HCT116 (cell line): ENCODE data around the gene ACOXL. TPM values are rescaled to one million over a fixed set of nuclear protein-coding genes. Genes with fewer than 3 reads are reported as not detected.

ENCODE experiments used
- ATAC-seq: fragments of 200-7000 bp; cut with Tn5 transposase; 2 replicates; pipeline ENCODE4 v1.9.1; 2020; ENCODE audit warnings: mild to moderate bottlenecking, moderate library complexity
- BruUV-seq: library from RNA; stranded (reverse); fragments of 400-500 nt; replicated peaks from 2 replicates; lab custom pipeline; 2021; lab: Mats Ljungman, UMichigan
- CTCF ChIA-PET: fragments of 300-600 bp; sonication (Branson Sonifier 250); formaldehyde crosslinking; loops from one replicate; lab custom pipeline; 2021; ENCODE audit warnings: antibody characterized with exemption; lab: Charles Lee
- POLR2A ChIA-PET: fragments of 300-600, 350-600 bp; sonication (Branson Sonifier 250); formaldehyde crosslinking; loops from one replicate; lab custom pipeline; 2021; ENCODE audit warnings: antibody characterized with exemption; lab: Charles Lee
- RAD21 ChIA-PET, 2 experiments: fragments of 300-600 bp; sonication (Branson Sonifier 250); formaldehyde crosslinking; loops; one replicate each; lab custom pipeline; 2023; ENCODE audit warnings: low total read pairs in 2 of 2; ENCODE audit not compliant: uncharacterized antibody in 2 of 2, unreplicated experiment in 2 of 2, low non-redundant PET in 1 of 2; lab: Charles Lee
- DNase-seq: peaks from one replicate; pipeline ENCODE4 v3.0.0-alpha.2; 2010; ENCODE audit warnings: low read depth, low spot score
- H2AFZ ChIP-seq: fragments of 200-600 bp; shearing (Covaris generic), sonication (generic); 2 replicates; pipeline ENCODE4 v1.6.1; 2017; ENCODE audit warnings: low read depth, mixed run types, mixed read lengths, antibody characterized with exemption, low read length; ENCODE audit not compliant: poor library complexity, severe bottlenecking
- H3K27ac ChIP-seq: 2 replicates; pipeline ENCODE4 v1.5.1; 2012; ENCODE audit warnings: low read depth, low read length
- H3K27me3 ChIP-seq: fragments of 200-600 bp; sonication (generic); 2 replicates; pipeline ENCODE4 v1.6.1; 2016; ENCODE audit warnings: mixed run types, low read length, mixed read lengths; ENCODE audit not compliant: insufficient read depth
- H3K36me3 ChIP-seq, 2 experiments: fragments of 200-500 bp in 1 of 2; fragments of 200-600 bp in 1 of 2; sonication (Bioruptor generic) in 1 of 2; sonication (generic) in 1 of 2; 2 replicates each; pipeline versions ENCODE4 v1.5.1 to v1.6.1; 2014 to 2016; ENCODE audit warnings: low read length in 2 of 2, inconsistent platforms in 1 of 2, mixed read lengths in 1 of 2, mixed run types in 1 of 2; ENCODE audit not compliant: insufficient read depth in 2 of 2, control insufficient read depth in 1 of 2
- H3K4me1 ChIP-seq, 2 experiments: fragments of 200-600 bp in 1 of 2; sonication (generic) in 1 of 2; 2 replicates each; pipeline versions ENCODE4 v1.5.1 to v1.6.1; 2012 to 2017; ENCODE audit warnings: low read length in 2 of 2, inconsistent platforms in 1 of 2, mild to moderate bottlenecking in 1 of 2, mixed read lengths in 1 of 2, mixed run types in 1 of 2, moderate library complexity in 1 of 2; ENCODE audit not compliant: insufficient read depth in 2 of 2, control insufficient read depth in 1 of 2
- H3K4me2 ChIP-seq: fragments of 200-600 bp; sonication (generic); 2 replicates; pipeline ENCODE4 v1.6.1; 2017; ENCODE audit warnings: mixed run types, low read length, mixed read lengths
- H3K4me3 ChIP-seq, 2 experiments: fragments of 200-600 bp in 1 of 2; sonication (generic) in 1 of 2; replicated peaks in 1 of 2; 2 replicates each; pipeline ENCODE4 v1.5.1; 2011 to 2016; ENCODE audit warnings: low read length in 2 of 2, control low read depth in 1 of 2, low read depth in 1 of 2, mild to moderate bottlenecking in 1 of 2, mixed read lengths in 1 of 2, mixed run types in 1 of 2
- H3K79me2 ChIP-seq: fragments of 200-600 bp; sonication (generic); 2 replicates; pipeline ENCODE4 v1.6.1; 2017; ENCODE audit warnings: mild to moderate bottlenecking, mixed run types, low read length, moderate library complexity, mixed read lengths; ENCODE audit not compliant: insufficient read depth
- H3K9ac ChIP-seq: fragments of 200-600 bp; sonication (generic); 2 replicates; pipeline ENCODE4 v1.6.1; 2016; ENCODE audit warnings: low read length, mixed read lengths
- H3K9me2 ChIP-seq: fragments of 200-600 bp; sonication (generic), shearing (Covaris generic); 2 replicates; pipeline ENCODE4 v1.6.1; 2017; ENCODE audit warnings: mixed run types, mild to moderate bottlenecking, moderate library complexity; ENCODE audit not compliant: insufficient read depth
- H3K9me3 ChIP-seq, 2 experiments: fragments of 200-500 bp in 1 of 2; fragments of 200-600 bp in 1 of 2; sonication (Bioruptor generic) in 1 of 2; sonication (generic) in 1 of 2; 2 replicates each; pipeline ENCODE4 v1.6.1; 2014 to 2017; ENCODE audit warnings: low read length in 2 of 2, mixed read lengths in 2 of 2, inconsistent platforms in 1 of 2, low read depth in 1 of 2, mild to moderate bottlenecking in 1 of 2, mixed run types in 1 of 2, moderate library complexity in 1 of 2; ENCODE audit not compliant: control insufficient read depth in 1 of 2, insufficient read depth in 1 of 2
- H4K20me1 ChIP-seq: fragments of 200-600 bp; sonication (generic), shearing (Covaris generic); 2 replicates; pipeline ENCODE4 v1.6.1; 2017; ENCODE audit warnings: mixed run types, mild to moderate bottlenecking, moderate library complexity; ENCODE audit not compliant: insufficient read depth
- POLR2A ChIP-seq: IDR thresholded peaks from 2 replicates; pipeline ENCODE4 v1.7.0; 2011; ENCODE audit warnings: borderline replicate concordance; ENCODE audit not compliant: insufficient read depth, insufficient read length; ENCODE audit errors: extremely low read depth
- SIN3A ChIP-seq: IDR thresholded peaks from 2 replicates; pipeline ENCODE4 v1.6.1; 2012; ENCODE audit warnings: low read depth
- ZFX ChIP-seq: fragments of 450-650 bp; IDR thresholded peaks from 2 replicates; pipeline ENCODE4 v1.6.1; 2017
- intact Hi-C: fragments of 100-400 bp; cut with micrococcal nuclease; formaldehyde crosslinking; loops from 2 replicates; pipeline ENCODE4 v1.10.0; 2022
- total RNA-seq: library from RNA; stranded (reverse); gene quantifications from one replicate; pipeline ENCODE4 v1.2.1, GENCODE V29; 2021; ENCODE audit not compliant: unreplicated experiment
- TF ChIP-seq, protein P1 (sequence below): IDR thresholded peaks from 2 replicates; pipeline ENCODE4 v1.6.1; 2012
- TF ChIP-seq, protein P2 (sequence below), 3 experiments: fragments of 200-600 bp in 1 of 3; sonication (generic) in 1 of 3; IDR thresholded peaks in 2 of 3; conservative IDR thresholded peaks in 1 of 3; 2 replicates each; pipeline ENCODE4 v1.5.1; 2012 to 2017; ENCODE audit warnings: low read depth in 2 of 3, low read length in 2 of 3, antibody characterized with exemption in 1 of 3, borderline replicate concordance in 1 of 3, control low read depth in 1 of 3, mild to moderate bottlenecking in 1 of 3, mixed read lengths in 1 of 3, mixed run types in 1 of 3, moderate library complexity in 1 of 3; ENCODE audit not compliant: insufficient read depth in 1 of 3

ACOXL gene
- total RNA-seq, 1 experiment from 2014 or later: 5.5 TPM

DNA sequence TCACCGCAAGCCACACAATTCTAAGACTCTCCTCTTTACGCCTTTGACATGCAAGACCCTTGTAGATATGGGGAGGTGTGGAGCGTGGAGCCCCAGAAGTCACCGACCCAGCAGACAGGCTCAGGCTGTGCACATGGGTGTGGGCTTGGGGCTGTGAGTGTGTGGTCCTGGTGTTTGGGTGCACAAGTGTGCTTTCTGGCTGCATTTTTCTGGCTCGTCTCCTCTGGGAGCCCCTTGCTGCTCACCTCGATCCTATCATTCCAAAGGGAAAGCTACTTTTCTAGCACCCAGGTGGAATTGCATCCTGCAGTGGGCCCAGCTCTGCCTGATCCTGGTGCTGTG is 143.0 kb downstream of the ACOXL start:
- H3K9me2 ChIP-seq: no peaks in the 10 kb centered on the region
- no peak overlapping the region for H3K9ac ChIP-seq
- no peak overlapping the region for H2AFZ ChIP-seq
- H3K4me3 ChIP-seq: no peak overlapping the region
- no peak overlapping the region for H3K27ac ChIP-seq
- POLR2A ChIA-PET: no interaction called here
- H3K27me3 ChIP-seq: no peaks in the 10 kb centered on the region
- ATAC-seq (no peak), DNase-seq (no peak)
- intact Hi-C loops: no loop called here
- no peaks in the 10 kb centered on the region for H3K79me2 ChIP-seq
- no peak for TF ChIP-seq SIN3A
- TF ChIP-seq ZFX: no peak
- H3K9me3 ChIP-seq: no peaks in the 10 kb centered on the region
- CTCF ChIA-PET: no interaction called here
- no peaks in the 10 kb centered on the region for H4K20me1 ChIP-seq
- RAD21 ChIA-PET: no interaction called here
- H3K4me1 ChIP-seq: no peaks in the 10 kb centered on the region
- H3K36me3 ChIP-seq: no peaks in the 10 kb centered on the region
- no TSS peak for BruUV-seq
- no peak overlapping the region for H3K4me2 ChIP-seq

DNA sequence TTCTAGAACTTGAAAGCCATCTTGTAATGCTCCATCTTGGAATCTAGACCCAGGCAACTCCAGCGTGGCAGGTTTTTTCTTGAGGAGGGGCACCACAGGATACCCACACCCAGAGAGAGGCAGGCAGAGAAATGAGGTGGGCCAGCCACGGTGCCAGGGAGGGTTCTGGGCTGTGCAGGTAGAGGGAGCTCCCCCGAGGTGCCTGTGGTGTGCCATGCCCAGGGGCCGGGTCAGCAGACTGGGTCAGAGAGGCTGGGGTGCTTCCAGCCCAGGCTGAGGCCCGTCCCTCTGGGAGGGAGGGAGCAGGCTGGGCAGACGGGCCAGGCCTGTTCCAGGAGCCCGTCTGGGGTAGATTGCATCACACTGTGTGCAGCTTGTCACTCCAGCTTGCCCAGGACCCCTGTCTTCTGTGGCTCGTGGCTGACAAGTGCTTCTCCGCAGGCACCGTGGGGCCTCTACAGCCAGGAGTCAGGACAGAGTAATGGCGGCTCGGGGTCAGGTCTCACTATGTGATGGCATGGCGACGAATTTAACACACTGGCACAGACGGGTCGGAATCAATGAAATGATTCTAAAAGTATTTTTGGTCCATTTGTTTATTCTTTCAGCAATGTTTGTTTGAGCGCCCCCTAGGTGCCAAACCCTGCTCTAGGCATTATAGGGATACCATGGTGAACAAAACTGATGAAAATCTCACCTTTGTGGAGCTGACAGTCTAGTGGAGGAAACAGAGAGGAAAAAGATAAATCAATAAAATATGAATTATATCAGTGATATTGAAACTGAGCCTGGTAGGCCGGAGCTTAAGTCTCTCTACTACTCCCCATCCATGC is 144.0 kb downstream of the ACOXL start:
- Histone ChIP-seq H4K20me1 (no peaks in the 10 kb centered on the region), H3K36me3 (no peaks in the 10 kb centered on the region), H3K9me2 (no peaks in the 10 kb centered on the region), H3K4me3 (no peak overlapping the region), H3K79me2 (no peaks in the 10 kb centered on the region), H3K4me2 (no peak overlapping the region), H3K27me3 (no peaks in the 10 kb centered on the region), H3K27ac (no peak overlapping the region), H3K9me3 (no peaks in the 10 kb centered on the region), H3K4me1 (no peaks in the 10 kb centered on the region), H3K9ac (no peak overlapping the region), H2AFZ (no peak overlapping the region)
- no TSS peak for BruUV-seq
- ChIA-PET CTCF (interaction anchor here (0.7 to 1.1 kb wide), 3 partner anchors 9 to 11 kb away, joined by 3 to 4 read pairs (median 4); no protein-coding TSS in a partner anchor), RAD21 (no interaction called here), POLR2A (no interaction called here)
- ATAC-seq (no peak), DNase-seq (no peak)
- intact Hi-C loops: no loop called here
- TF ChIP-seq, protein P1, sequence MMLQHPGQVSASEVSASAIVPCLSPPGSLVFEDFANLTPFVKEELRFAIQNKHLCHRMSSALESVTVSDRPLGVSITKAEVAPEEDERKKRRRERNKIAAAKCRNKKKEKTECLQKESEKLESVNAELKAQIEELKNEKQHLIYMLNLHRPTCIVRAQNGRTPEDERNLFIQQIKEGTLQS: no peak
- TF ChIP-seq, protein P2, sequence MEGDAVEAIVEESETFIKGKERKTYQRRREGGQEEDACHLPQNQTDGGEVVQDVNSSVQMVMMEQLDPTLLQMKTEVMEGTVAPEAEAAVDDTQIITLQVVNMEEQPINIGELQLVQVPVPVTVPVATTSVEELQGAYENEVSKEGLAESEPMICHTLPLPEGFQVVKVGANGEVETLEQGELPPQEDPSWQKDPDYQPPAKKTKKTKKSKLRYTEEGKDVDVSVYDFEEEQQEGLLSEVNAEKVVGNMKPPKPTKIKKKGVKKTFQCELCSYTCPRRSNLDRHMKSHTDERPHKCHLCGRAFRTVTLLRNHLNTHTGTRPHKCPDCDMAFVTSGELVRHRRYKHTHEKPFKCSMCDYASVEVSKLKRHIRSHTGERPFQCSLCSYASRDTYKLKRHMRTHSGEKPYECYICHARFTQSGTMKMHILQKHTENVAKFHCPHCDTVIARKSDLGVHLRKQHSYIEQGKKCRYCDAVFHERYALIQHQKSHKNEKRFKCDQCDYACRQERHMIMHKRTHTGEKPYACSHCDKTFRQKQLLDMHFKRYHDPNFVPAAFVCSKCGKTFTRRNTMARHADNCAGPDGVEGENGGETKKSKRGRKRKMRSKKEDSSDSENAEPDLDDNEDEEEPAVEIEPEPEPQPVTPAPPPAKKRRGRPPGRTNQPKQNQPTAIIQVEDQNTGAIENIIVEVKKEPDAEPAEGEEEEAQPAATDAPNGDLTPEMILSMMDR (IDR thresholded peaks at IDR 0.05 in 2 of 3, conservative IDR thresholded peaks at IDR 0.05 in 1 of 3; ENCODE audit: borderline replicate concordance in 1 of 3, insufficient read depth in 1 of 3, low read depth in 2 of 3, low read length in 2 of 3): peak in 2 of 3 experiments; percentile 48 to 55; a peak in 4 of 6 replicates
- TF ChIP-seq POLR2A: no peak
